GM23248 (cell line): ENCODE data around the gene CRTAC1.

ENCODE experiments used
- EZH2 ChIP-seq: fragments of 200-600 bp; sonication (generic); IDR thresholded peaks from 2 replicates; pipeline ENCODE4 v1.6.1; 2018; ENCODE audit warnings: antibody characterized with exemption, mild to moderate bottlenecking; ENCODE audit not compliant: insufficient read depth, poor library complexity, severe bottlenecking
- EZH2phosphoT487 ChIP-seq: fragments of 200-600 bp; sonication (generic); IDR thresholded peaks from 2 replicates; pipeline ENCODE4 v1.6.1; 2018; ENCODE audit warnings: antibody characterized with exemption, moderate library complexity, mild to moderate bottlenecking, low read depth; ENCODE audit not compliant: insufficient read depth

- TF ChIP-seq EZH2phosphoT487 = no peak
- no peak for TF ChIP-seq EZH2
These were observed 113.8 kb downstream of the CRTAC1 start for GRCh38 chr10:97916586-97916985.
